ENCODE measurements around the gene WDR33.

The WDR33 gene

DNA sequence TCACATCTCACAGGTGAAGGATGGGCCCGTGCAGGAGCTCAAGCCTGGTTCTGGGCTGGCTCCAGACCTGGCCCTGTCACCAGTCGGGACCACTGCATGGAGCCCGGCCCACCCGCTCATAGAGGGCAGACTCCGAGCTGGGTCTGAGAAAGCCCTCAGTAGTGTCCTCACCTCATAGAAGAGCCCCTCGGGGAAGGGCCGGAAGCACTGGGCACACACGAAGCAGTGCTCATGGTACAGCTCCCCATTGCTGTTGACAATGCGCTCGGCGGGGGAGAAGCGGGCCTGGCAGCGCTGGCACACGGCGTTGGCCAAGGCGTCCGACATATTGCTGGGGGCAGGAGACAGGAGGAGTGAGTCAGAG, 153.8 kb downstream of the WDR33 start:
- Mint-ChIP-seq H3K4me1 (no peaks in the 10 kb centered on the region), H3K27ac (no peak overlapping the region), H3K4me3 (no peak overlapping the region), H3K27me3 (peaks cover 6% of the 10 kb centered on the region), H3K9me3 (no peaks in the 10 kb centered on the region), H3K36me3 (peaks cover 2% of the 10 kb centered on the region)

GRCh38 chr2:127656569-127657231, 154.3 kb downstream of the WDR33 start:
- Mint-ChIP-seq H3K27me3 (peaks cover 6% of the 10 kb centered on the region), H3K27ac (no peak overlapping the region), H3K36me3 (peaks cover 2% of the 10 kb centered on the region), H3K4me3 (no peak overlapping the region), H3K9me3 (no peaks in the 10 kb centered on the region), H3K4me1 (no peaks in the 10 kb centered on the region)

DNA sequence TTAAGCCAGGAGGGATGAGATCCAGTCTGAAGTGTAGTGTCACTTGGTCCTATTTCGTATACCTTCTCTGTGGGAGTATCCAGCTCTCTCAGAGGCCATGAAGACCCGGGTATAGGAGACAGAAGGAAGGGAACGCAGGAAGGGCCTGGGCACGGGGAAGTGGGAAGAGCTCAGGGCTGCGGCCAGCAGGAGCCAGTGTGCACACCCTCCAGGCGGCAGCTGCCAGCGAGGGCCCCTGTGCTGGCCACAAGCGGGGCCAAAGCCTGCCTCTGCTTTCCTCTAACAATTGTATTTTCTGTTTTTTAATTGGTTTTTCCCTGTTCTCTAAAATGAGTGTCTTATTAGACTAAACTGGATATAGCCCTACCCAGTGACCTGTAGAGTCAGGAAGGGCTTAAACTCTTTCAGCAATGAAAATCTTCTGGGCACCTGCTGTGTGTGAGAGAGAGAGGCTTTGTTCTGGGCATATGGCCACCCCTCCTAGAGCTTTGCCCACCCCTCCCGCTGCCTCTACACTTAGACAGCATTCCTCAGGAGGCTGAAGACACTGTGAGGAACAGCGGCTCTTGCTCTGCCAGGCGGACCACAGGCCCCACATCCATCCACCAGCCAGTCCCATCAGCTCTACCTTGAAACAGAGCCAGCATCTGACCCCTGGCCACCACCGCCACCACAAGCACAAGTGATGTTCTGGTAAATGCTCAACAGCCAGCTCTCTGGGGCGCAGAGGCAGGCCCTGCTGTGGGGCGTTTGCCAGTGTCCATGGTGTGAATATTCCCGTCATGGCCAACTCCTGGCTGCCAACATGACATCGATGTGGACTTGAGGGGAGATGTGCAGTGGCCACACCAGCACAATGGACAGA, 155.5 kb downstream of the WDR33 start:
- Mint-ChIP-seq H3K9me3 (no peaks in the 10 kb centered on the region), H3K4me3 (no peak overlapping the region), H3K36me3 (peaks cover 2% of the 10 kb centered on the region), H3K27ac (no peak overlapping the region), H3K27me3 (peaks cover 1% of the 10 kb centered on the region), H3K4me1 (no peaks in the 10 kb centered on the region)

- Mint-ChIP-seq H3K4me1 (peaks cover 1% of the 10 kb centered on the region), H3K36me3 (peaks cover under 1% of the 10 kb centered on the region), H3K27me3 (peaks cover under 1% of the 10 kb centered on the region), H3K4me3 (no peak overlapping the region), H3K9me3 (no peaks in the 10 kb centered on the region), H3K27ac (no peak overlapping the region)
Observed at GRCh38 chr2:127654838-127655175, 156.2 kb downstream of the WDR33 start.

DNA sequence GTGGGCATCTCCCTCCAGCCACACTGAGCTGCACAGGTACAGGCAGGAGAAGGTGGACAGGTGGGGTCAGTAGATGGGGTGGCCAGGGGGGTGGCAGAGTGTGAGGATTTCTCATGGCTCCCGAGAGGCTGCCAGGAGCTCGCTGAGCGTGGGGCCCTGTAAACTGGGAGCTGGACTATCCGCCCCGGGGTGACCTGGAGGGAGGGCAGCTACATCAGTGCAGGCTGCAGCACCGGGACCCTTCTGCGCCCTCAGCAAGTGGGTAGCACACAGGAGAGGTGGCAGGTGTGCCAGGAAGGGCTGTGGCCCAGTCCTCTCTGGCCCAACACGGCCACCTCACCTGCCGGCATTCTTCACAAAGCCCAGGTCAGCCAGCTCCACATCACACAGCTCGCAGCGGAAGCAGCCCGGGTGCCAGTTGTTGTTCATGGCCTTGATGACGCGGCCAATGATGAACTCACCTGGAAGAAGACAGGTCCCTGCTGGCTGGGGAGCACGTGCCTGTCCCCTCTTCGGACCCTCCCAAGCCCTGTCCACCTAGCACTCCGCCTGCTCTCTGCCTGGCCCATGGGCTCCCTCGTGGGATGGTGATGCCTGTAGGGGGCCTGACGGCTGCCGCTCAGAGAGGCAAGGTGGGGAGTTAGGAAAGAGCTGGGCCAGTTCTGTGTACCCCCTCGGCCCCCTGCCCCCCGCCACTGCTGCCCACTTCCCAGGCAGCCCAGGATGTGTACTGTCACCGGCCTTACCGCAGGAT, 156.7 kb downstream of the WDR33 start:
- H3K27ac Mint-ChIP-seq = no peak overlapping the region
- no peaks in the 10 kb centered on the region for H3K27me3 Mint-ChIP-seq
- H3K4me3 Mint-ChIP-seq = no peak overlapping the region
- H3K36me3 Mint-ChIP-seq = no peaks in the 10 kb centered on the region
- no peaks in the 10 kb centered on the region for H3K9me3 Mint-ChIP-seq
- peaks cover 6% of the 10 kb centered on the region for H3K4me1 Mint-ChIP-seq

DNA sequence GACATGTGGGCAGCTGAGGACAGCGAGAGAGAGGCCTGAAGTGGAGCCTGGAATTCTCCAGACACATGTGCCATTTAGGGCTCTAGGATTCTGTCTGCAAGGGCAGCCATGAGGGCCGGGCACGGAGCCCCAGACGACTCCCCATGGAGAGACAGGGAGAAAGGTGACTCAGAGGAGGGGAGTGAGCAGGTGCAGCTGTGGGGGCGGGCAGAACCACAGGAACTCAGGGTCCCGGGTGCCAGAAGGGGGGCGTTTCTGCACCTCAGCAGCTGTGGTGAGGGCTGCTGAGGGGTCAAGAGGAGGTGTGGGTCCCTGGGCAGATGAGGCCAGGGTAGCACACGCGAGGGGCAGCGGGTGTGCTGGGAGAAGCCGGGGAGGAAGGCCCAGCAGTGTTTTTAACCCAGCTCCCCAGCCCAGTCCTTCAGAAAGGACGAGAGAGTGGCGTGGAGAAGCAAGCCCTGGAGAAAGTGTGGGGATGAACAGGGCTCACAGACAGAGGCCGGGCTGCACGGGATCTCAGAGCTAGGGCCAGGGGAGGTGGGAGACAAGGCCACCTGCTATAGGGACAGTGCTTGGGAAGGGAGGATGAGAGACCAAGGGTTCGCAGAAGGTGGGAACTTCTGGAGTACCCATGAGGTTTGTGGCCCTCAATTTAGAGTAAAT, 157.4 kb downstream of the WDR33 start:
- Mint-ChIP-seq H3K4me3 (no peak overlapping the region), H3K36me3 (no peaks in the 10 kb centered on the region), H3K27ac (no peak overlapping the region), H3K4me1 (peaks cover 12% of the 10 kb centered on the region), H3K9me3 (no peaks in the 10 kb centered on the region), H3K27me3 (no peaks in the 10 kb centered on the region)

- H3K36me3 Mint-ChIP-seq = no peaks in the 10 kb centered on the region
- H3K27ac Mint-ChIP-seq = peak overlapping the region; percentile 36
- H3K27me3 Mint-ChIP-seq = no peaks in the 10 kb centered on the region
- no peaks in the 10 kb centered on the region for H3K9me3 Mint-ChIP-seq
- H3K4me1 Mint-ChIP-seq = peaks cover 17% of the 10 kb centered on the region
- H3K4me3 Mint-ChIP-seq = no peak overlapping the region
Observed at GRCh38 chr2:127652786-127653357, 158.1 kb downstream of the WDR33 start.

DNA sequence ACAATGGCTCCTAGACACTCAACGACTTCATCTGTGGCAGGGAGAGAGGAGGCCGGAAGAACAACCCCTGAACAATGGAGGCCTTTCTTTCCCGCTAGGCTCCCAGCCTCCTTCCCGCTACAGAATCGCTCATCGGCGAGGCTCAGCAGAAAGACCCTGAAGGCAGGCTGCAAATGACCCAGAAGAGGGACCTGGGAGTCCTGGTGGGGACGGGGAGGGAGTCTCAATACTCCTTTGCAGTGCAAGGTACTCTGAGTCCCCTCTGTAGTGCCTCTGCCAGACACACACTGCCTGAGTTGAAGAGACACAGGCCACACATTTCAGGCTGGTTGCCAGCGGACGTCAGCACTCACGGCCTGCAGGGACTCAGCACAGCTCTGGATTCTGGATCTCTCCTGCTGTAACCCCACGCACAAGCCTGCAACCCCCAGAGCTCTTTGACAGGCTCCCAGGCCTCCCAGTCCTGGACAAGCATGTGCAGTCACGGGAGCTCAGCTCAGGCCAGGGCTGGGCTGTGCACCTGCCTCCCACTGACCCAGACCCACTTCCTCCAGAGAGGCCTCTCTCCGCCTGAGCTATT, 158.9 kb downstream of the WDR33 start:
- H3K36me3 Mint-ChIP-seq = no peaks in the 10 kb centered on the region

DNA sequence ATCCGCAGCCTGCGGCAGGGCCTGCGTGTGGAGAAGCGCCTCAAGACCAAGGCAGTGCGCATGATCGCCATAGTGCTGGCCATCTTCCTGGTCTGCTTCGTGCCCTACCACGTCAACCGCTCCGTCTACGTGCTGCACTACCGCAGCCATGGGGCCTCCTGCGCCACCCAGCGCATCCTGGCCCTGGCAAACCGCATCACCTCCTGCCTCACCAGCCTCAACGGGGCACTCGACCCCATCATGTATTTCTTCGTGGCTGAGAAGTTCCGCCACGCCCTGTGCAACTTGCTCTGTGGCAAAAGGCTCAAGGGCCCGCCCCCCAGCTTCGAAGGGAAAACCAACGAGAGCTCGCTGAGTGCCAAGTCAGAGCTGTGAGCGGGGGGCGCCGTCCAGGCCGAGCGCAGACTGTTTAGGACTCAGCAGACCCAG, 159.6 kb downstream of the WDR33 start:
- no peak overlapping the region for H3K27ac Mint-ChIP-seq
- H3K9me3 Mint-ChIP-seq = no peaks in the 10 kb centered on the region
- no peaks in the 10 kb centered on the region for H3K36me3 Mint-ChIP-seq
- H3K27me3 Mint-ChIP-seq = no peaks in the 10 kb centered on the region
- H3K4me3 Mint-ChIP-seq = no peak overlapping the region
- peaks cover 23% of the 10 kb centered on the region for H3K4me1 Mint-ChIP-seq

More for the DNA sequence above, 158.9 kb downstream of the WDR33 start:
- H3K4me3 Mint-ChIP-seq = no peak overlapping the region
- H3K27me3 Mint-ChIP-seq = no peaks in the 10 kb centered on the region
- peaks cover 19% of the 10 kb centered on the region for H3K4me1 Mint-ChIP-seq
- H3K27ac Mint-ChIP-seq = peak overlapping the region; percentile 46
- no peaks in the 10 kb centered on the region for H3K9me3 Mint-ChIP-seq

Data from activated naive CD4-positive, alpha-beta T cell treated with anti-CD3 and anti-CD28 coated beads, Interleukin-2, amount 50 U/mL, for 24 hours (primary cell).